GM23248 (cell line): ENCODE results near the gene PRKCE.

ENCODE experiments used
- EZH2 ChIP-seq: fragments of 200-600 bp; sonication (generic); IDR thresholded peaks from 2 replicates; pipeline ENCODE4 v1.6.1; 2018; ENCODE audit warnings: antibody characterized with exemption, mild to moderate bottlenecking; ENCODE audit not compliant: insufficient read depth, poor library complexity, severe bottlenecking
- EZH2phosphoT487 ChIP-seq: fragments of 200-600 bp; sonication (generic); IDR thresholded peaks from 2 replicates; pipeline ENCODE4 v1.6.1; 2018; ENCODE audit warnings: antibody characterized with exemption, moderate library complexity, mild to moderate bottlenecking, low read depth; ENCODE audit not compliant: insufficient read depth

GRCh38 chr2:45925636-45926366, 274.3 kb downstream of the PRKCE start:
- TF ChIP-seq EZH2phosphoT487 (no peak), EZH2 (no peak)
